SJCRH30 (cell line): ENCODE results near the gene BTNL8. TPM values are rescaled to one million over a fixed set of nuclear protein-coding genes. Genes with fewer than 3 reads are reported as not detected.

ENCODE experiments used
- DNase-seq, 2 experiments: peaks; one replicate each; pipeline ENCODE4 v3.0.0-alpha.2; 2015 to 2020
- H3K27ac ChIP-seq: fragments of 250-450 bp; sonication (Bioruptor Pico); 2 replicates; pipeline ENCODE4 v1.5.1; 2020; ENCODE audit warnings: mild to moderate bottlenecking, moderate library complexity
- H3K27me3 ChIP-seq: fragments of 250-450 bp; sonication (Bioruptor Pico); 2 replicates; pipeline ENCODE4 v1.5.1; 2020; ENCODE audit warnings: mild to moderate bottlenecking, moderate library complexity
- H3K36me3 ChIP-seq: fragments of 250-450 bp; sonication (Bioruptor Pico); 2 replicates; pipeline ENCODE4 v1.5.1; 2020; ENCODE audit warnings: mild to moderate bottlenecking, moderate library complexity
- H3K4me1 ChIP-seq: fragments of 250-450 bp; sonication (Bioruptor Pico); 2 replicates; pipeline ENCODE4 v1.5.1; 2020; ENCODE audit warnings: mild to moderate bottlenecking, moderate library complexity
- H3K4me3 ChIP-seq: fragments of 250-450 bp; sonication (Bioruptor Pico); 2 replicates; pipeline ENCODE4 v1.5.1; 2020; ENCODE audit warnings: mild to moderate bottlenecking, moderate library complexity
- H3K9me3 ChIP-seq: fragments of 250-450 bp; sonication (Bioruptor Pico); replicated peaks from 2 replicates; pipeline ENCODE4 v1.5.1; 2020; ENCODE audit warnings: mild to moderate bottlenecking, moderate library complexity
- total RNA-seq: library from RNA; depleted of rRNA; stranded (reverse); fragments of >200 nt; shearing (Covaris generic); gene quantifications from 2 replicates; pipeline ENCODE4 v1.2.3, GENCODE V29; 2014; rRNA removed

BTNL8 gene
- total RNA-seq, 1 experiment from 2014 or later, result not detected

GRCh38 chr5:180970875-180971274 is 71.9 kb downstream of the BTNL8 start:
- H3K4me3 ChIP-seq, result no peak overlapping the region
- H3K27ac ChIP-seq, result no peak overlapping the region
- no peaks in the 10 kb centered on the region for H3K4me1 ChIP-seq
- H3K36me3 ChIP-seq, result no peaks in the 10 kb centered on the region
- DNase-seq, result no peak
- no peaks in the 10 kb centered on the region for H3K9me3 ChIP-seq
- no peaks in the 10 kb centered on the region for H3K27me3 ChIP-seq

- Histone ChIP-seq H3K27me3 (no peaks in the 10 kb centered on the region), H3K9me3 (no peaks in the 10 kb centered on the region), H3K4me3 (no peak overlapping the region), H3K36me3 (no peaks in the 10 kb centered on the region), H3K4me1 (no peaks in the 10 kb centered on the region), H3K27ac (no peak overlapping the region)
- no peak for DNase-seq
Measured at GRCh38 chr5:180974612-180975315, 75.8 kb downstream of the BTNL8 start.

- Histone ChIP-seq H3K9me3 (no peaks in the 10 kb centered on the region), H3K4me1 (no peaks in the 10 kb centered on the region), H3K27ac (no peak overlapping the region), H3K27me3 (no peaks in the 10 kb centered on the region), H3K4me3 (no peak overlapping the region), H3K36me3 (no peaks in the 10 kb centered on the region)
- DNase-seq, result no peak
Measured at GRCh38 chr5:180975338-180975737, 76.4 kb downstream of the BTNL8 start.

- no peak overlapping the region for H3K27ac ChIP-seq
- H3K9me3 ChIP-seq, result no peaks in the 10 kb centered on the region
- no peak for DNase-seq
- no peak overlapping the region for H3K4me3 ChIP-seq
- no peaks in the 10 kb centered on the region for H3K27me3 ChIP-seq
- H3K36me3 ChIP-seq, result no peaks in the 10 kb centered on the region
- H3K4me1 ChIP-seq, result no peaks in the 10 kb centered on the region
Measured at GRCh38 chr5:180976518-180976917, 77.6 kb downstream of the BTNL8 start.

GRCh38 chr5:180977852-180978251 is 78.9 kb downstream of the BTNL8 start:
- no peak overlapping the region for H3K4me3 ChIP-seq
- H3K4me1 ChIP-seq, result no peaks in the 10 kb centered on the region
- H3K9me3 ChIP-seq, result no peaks in the 10 kb centered on the region
- no peaks in the 10 kb centered on the region for H3K27me3 ChIP-seq
- no peaks in the 10 kb centered on the region for H3K36me3 ChIP-seq
- no peak for DNase-seq
- H3K27ac ChIP-seq, result no peak overlapping the region

- H3K27ac ChIP-seq, result no peak overlapping the region
- no peaks in the 10 kb centered on the region for H3K36me3 ChIP-seq
- H3K4me1 ChIP-seq, result no peaks in the 10 kb centered on the region
- H3K4me3 ChIP-seq, result no peak overlapping the region
- H3K9me3 ChIP-seq, result no peaks in the 10 kb centered on the region
- DNase-seq, result no peak
- H3K27me3 ChIP-seq, result no peaks in the 10 kb centered on the region
Measured at GRCh38 chr5:180982008-180982741, 83.2 kb downstream of the BTNL8 start.

- H3K9me3 ChIP-seq, result no peaks in the 10 kb centered on the region
- no peaks in the 10 kb centered on the region for H3K36me3 ChIP-seq
- DNase-seq, result no peak
- no peaks in the 10 kb centered on the region for H3K27me3 ChIP-seq
- H3K27ac ChIP-seq, result no peak overlapping the region
- no peak overlapping the region for H3K4me3 ChIP-seq
- no peaks in the 10 kb centered on the region for H3K4me1 ChIP-seq
Measured at GRCh38 chr5:180988016-180988415, 89.1 kb downstream of the BTNL8 start.

- Histone ChIP-seq H3K9me3 (no peaks in the 10 kb centered on the region), H3K4me3 (no peak within 1 kb of the TSS), H3K4me1 (no peaks in the 10 kb centered on the region), H3K27ac (no peak within 1 kb of the TSS), H3K27me3 (no peaks in the 10 kb centered on the region), H3K36me3 (no peaks in the 10 kb centered on the region)
- DNase-seq, result no peak
Measured at GRCh38 chr5:180988592-180988991, 89.6 kb downstream of the BTNL8 start, which contains the start of gene BTNL3. Gene BTNL3, plus strand, starts transcription at chr5:180988846. Its CDS starts 183 bp downstream, at chr5:180989029.

GRCh38 chr5:180990086-180990881 is 91.3 kb downstream of the BTNL8 start:
- DNase-seq, result no peak
- H3K27ac ChIP-seq, result no peak overlapping the region
- H3K4me3 ChIP-seq, result no peak overlapping the region
- no peaks in the 10 kb centered on the region for H3K27me3 ChIP-seq
- no peaks in the 10 kb centered on the region for H3K9me3 ChIP-seq
- H3K4me1 ChIP-seq, result no peaks in the 10 kb centered on the region
- no peaks in the 10 kb centered on the region for H3K36me3 ChIP-seq

GRCh38 chr5:180990882-180991242 is 91.9 kb downstream of the BTNL8 start:
- no peaks in the 10 kb centered on the region for H3K27me3 ChIP-seq
- H3K36me3 ChIP-seq, result no peaks in the 10 kb centered on the region
- H3K9me3 ChIP-seq, result no peaks in the 10 kb centered on the region
- no peak overlapping the region for H3K27ac ChIP-seq
- H3K4me1 ChIP-seq, result no peaks in the 10 kb centered on the region
- no peak overlapping the region for H3K4me3 ChIP-seq
- no peak for DNase-seq

Other genes with a start within 250 kb of the BTNL8 start
- gene FLT4, start 249.6 kb upstream of the BTNL8 start, total RNA-seq, result 0.08 TPM in 1 of 2 replicates, not detected in the other
- gene OR2Y1, start 159.1 kb upstream of the BTNL8 start, total RNA-seq, result not detected in 2 replicates
- gene MGAT1, start 96.4 kb upstream of the BTNL8 start, total RNA-seq, result 85.6 and 88.5 TPM in 2 replicates
- 31.5 and 43.1 TPM in 2 replicates for gene ZFP62, start 37.9 kb upstream of the BTNL8 start, total RNA-seq
- not detected in 2 replicates for gene BTNL3, start 89.7 kb downstream of the BTNL8 start, total RNA-seq
- not detected in 2 replicates for gene BTNL9, start 141.1 kb downstream of the BTNL8 start, total RNA-seq
- gene OR2V1, start 232.0 kb downstream of the BTNL8 start, total RNA-seq, result 0.10 TPM in 1 of 2 replicates, not detected in the other
- not detected in 2 replicates for gene OR2V2, start 248.4 kb downstream of the BTNL8 start, total RNA-seq